Measurements from ENCODE around the gene RALGPS1.

- TF ChIP-seq, protein P1, sequence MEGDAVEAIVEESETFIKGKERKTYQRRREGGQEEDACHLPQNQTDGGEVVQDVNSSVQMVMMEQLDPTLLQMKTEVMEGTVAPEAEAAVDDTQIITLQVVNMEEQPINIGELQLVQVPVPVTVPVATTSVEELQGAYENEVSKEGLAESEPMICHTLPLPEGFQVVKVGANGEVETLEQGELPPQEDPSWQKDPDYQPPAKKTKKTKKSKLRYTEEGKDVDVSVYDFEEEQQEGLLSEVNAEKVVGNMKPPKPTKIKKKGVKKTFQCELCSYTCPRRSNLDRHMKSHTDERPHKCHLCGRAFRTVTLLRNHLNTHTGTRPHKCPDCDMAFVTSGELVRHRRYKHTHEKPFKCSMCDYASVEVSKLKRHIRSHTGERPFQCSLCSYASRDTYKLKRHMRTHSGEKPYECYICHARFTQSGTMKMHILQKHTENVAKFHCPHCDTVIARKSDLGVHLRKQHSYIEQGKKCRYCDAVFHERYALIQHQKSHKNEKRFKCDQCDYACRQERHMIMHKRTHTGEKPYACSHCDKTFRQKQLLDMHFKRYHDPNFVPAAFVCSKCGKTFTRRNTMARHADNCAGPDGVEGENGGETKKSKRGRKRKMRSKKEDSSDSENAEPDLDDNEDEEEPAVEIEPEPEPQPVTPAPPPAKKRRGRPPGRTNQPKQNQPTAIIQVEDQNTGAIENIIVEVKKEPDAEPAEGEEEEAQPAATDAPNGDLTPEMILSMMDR (IDR thresholded peaks at IDR 0.05) = no peak
- no peak for TF ChIP-seq POLR2A (IDR thresholded peaks at IDR 0.05)
Observed at GRCh38 chr9:127218818-127219217, 304.2 kb downstream of the RALGPS1 start.

All from vagina (tissue), 2 donors.